PC-3 (cell line): ENCODE measurements around the gene PI4K2A. TPM values are rescaled to one million over a fixed set of nuclear protein-coding genes. Genes with fewer than 3 reads are reported as not detected.
"Not testable (repeated sequence)": the region's sequence is repeated elsewhere in the genome, so short reads cannot be mapped to it uniquely, and the experiment has no call there.

Experiments used
- ATAC-seq: fragments of 200-7000 bp; cut with Tn5 transposase; 2 replicates; pipeline ENCODE4 v1.9.1; 2020; ENCODE audit warnings: mild to moderate bottlenecking, moderate library complexity
- BruUV-seq: library from RNA; stranded (reverse); fragments of 400-500 nt; replicated peaks from 2 replicates; lab custom pipeline; 2021; lab: Mats Ljungman, UMichigan
- CTCF ChIA-PET: fragments of 300-600 bp; sonication (Branson Sonifier 250); formaldehyde crosslinking; loops from one replicate; lab custom pipeline; 2022; ENCODE audit warnings: antibody characterized with exemption; lab: Charles Lee
- POLR2A ChIA-PET: fragments of 300-600 bp; sonication (Branson Sonifier 250); formaldehyde crosslinking; loops from one replicate; lab custom pipeline; 2022; ENCODE audit warnings: antibody characterized with exemption; ENCODE audit not compliant: unreplicated experiment; lab: Charles Lee
- DNase-seq: peaks from one replicate; pipeline ENCODE4 v3.0.0-alpha.2; 2015
- H2AFZ ChIP-seq: fragments of 300-600 bp; sonication (generic); 2 replicates; pipeline ENCODE4 v1.6.0; 2016; ENCODE audit warnings: antibody characterized with exemption, low read length
- H3F3A ChIP-seq: fragments of 300-600 bp; sonication (generic); one replicate; pipeline ENCODE4 v1.6.0; 2017; ENCODE audit warnings: antibody characterized with exemption, low read length, control low read depth, mild to moderate bottlenecking; ENCODE audit not compliant: unreplicated experiment
- H3K27ac ChIP-seq: fragments of 300-600 bp; sonication (generic); 2 replicates; pipeline ENCODE4 v1.5.1; 2016; ENCODE audit warnings: mild to moderate bottlenecking, low read length
- H3K27me3 ChIP-seq: fragments of 300-600 bp; sonication (generic); 2 replicates; pipeline ENCODE4 v1.6.1; 2016; ENCODE audit warnings: low read length, mixed read lengths
- H3K36me3 ChIP-seq: fragments of 300-600 bp; sonication (generic); 2 replicates; pipeline ENCODE4 v1.6.1; 2016; ENCODE audit warnings: low read depth, mixed run types, low read length, mixed read lengths
- H3K4me1 ChIP-seq: fragments of 300-600 bp; sonication (generic); 2 replicates; pipeline ENCODE4 v1.5.1; 2016; ENCODE audit warnings: low read length; ENCODE audit not compliant: insufficient read depth
- H3K4me2 ChIP-seq: fragments of 300-600 bp; sonication (generic); 2 replicates; pipeline ENCODE4 v1.6.0; 2016; ENCODE audit warnings: low read length
- H3K4me3 ChIP-seq: fragments of 300-600 bp; sonication (generic); 2 replicates; pipeline ENCODE4 v1.5.1; 2016; ENCODE audit warnings: mild to moderate bottlenecking, low read length, mixed read lengths
- H3K79me2 ChIP-seq: fragments of 300-600 bp; sonication (generic); 2 replicates; pipeline ENCODE4 v1.6.1; 2017; ENCODE audit warnings: low read length, mixed read lengths
- H3K9ac ChIP-seq: fragments of 300-600 bp; sonication (generic); 2 replicates; pipeline ENCODE4 v1.6.0; 2016; ENCODE audit warnings: mild to moderate bottlenecking, low read length
- H3K9me2 ChIP-seq: fragments of 300-600 bp; sonication (generic); replicated peaks from 2 replicates; pipeline ENCODE4 v1.6.1; 2016; ENCODE audit warnings: mixed run types, low read length, mixed read lengths
- H3K9me3 ChIP-seq: fragments of 300-600 bp; sonication (generic); 2 replicates; pipeline ENCODE4 v1.6.1; 2016; ENCODE audit warnings: low read length, mixed read lengths
- H4K20me1 ChIP-seq: fragments of 300-600 bp; sonication (generic); 2 replicates; pipeline ENCODE4 v1.6.1; 2016; ENCODE audit warnings: low read length, mixed read lengths
- CTCF ChIP-seq: fragments of 300-600 bp; sonication (generic); conservative IDR thresholded peaks from 2 replicates; pipeline ENCODE4 v1.5.1; 2017; ENCODE audit warnings: antibody characterized with exemption, low read depth, mild to moderate bottlenecking, low read length
- EZH2 ChIP-seq: fragments of 300-600 bp; sonication (generic); IDR thresholded peaks from one replicate; pipeline ENCODE4 v1.6.1; 2017; ENCODE audit warnings: antibody characterized with exemption, mild to moderate bottlenecking, low read length; ENCODE audit not compliant: unreplicated experiment
- EZH2phosphoT487 ChIP-seq: fragments of 300-600 bp; sonication (generic); IDR thresholded peaks from 2 replicates; pipeline ENCODE4 v1.6.1; 2018; ENCODE audit warnings: mild to moderate bottlenecking, antibody characterized with exemption, low read length, borderline replicate concordance
- intact Hi-C: fragments of 100-400 bp; cut with micrococcal nuclease; formaldehyde crosslinking; loops from 2 replicates; pipeline ENCODE4 v1.9.0; 2023
- total RNA-seq: library from RNA; depleted of rRNA; stranded (reverse); fragments of >200 nt; gene quantifications from 2 replicates; pipeline ENCODE4 v1.2.3, GENCODE V29; 2014

PI4K2A gene
- total RNA-seq, 1 experiment from 2014 or later = 19.4 TPM

- H3K9me2 ChIP-seq = no peaks in the 10 kb centered on the region
- DNase-seq (no peak), ATAC-seq (no peak)
- peaks cover 12% of the 10 kb centered on the region for H4K20me1 ChIP-seq
- H3K4me1 ChIP-seq = peaks cover 42% of the 10 kb centered on the region
- peak overlapping the region; percentile 73 for H3K27ac ChIP-seq
- ChIA-PET CTCF (no interaction called here), POLR2A (no interaction called here)
- 0 out of 2 replicates have a peak overlapping the region, but pooled peaks have one; percentile 3 for H3K9ac ChIP-seq
- H3K4me2 ChIP-seq = peak overlapping the region; percentile 45
- H3F3A ChIP-seq = no peaks in the 10 kb centered on the region
- intact Hi-C loops = no loop called here
- no peaks in the 10 kb centered on the region for H3K9me3 ChIP-seq
- no peak overlapping the region for H3K4me3 ChIP-seq
- BruUV-seq = TSS peak; percentile 48
- peak overlapping the region; percentile 49; the same call in 1 of the 2 replicates for H2AFZ ChIP-seq
- no peaks in the 10 kb centered on the region for H3K36me3 ChIP-seq
- H3K79me2 ChIP-seq = peaks cover 17% of the 10 kb centered on the region
- TF ChIP-seq EZH2 = no peak
- no peak for TF ChIP-seq CTCF
- no peak for TF ChIP-seq EZH2phosphoT487
- no peaks in the 10 kb centered on the region for H3K27me3 ChIP-seq
Observed at GRCh38 chr10:97690133-97690532, 49.7 kb downstream of the PI4K2A start.

GRCh38 chr10:97698072-97698655 lies 57.7 kb downstream of the PI4K2A start:
- CTCF ChIA-PET = interaction anchor here (0.6 kb wide), 1 partner anchor 12 kb away, joined by 3 read pairs; no protein-coding TSS in a partner anchor

GRCh38 chr10:97701438-97702069 lies 61.1 kb downstream of the PI4K2A start:
- H3K9me2 ChIP-seq = no peaks in the 10 kb centered on the region
- intact Hi-C loops = loop anchor here (2.0 kb wide), 1 partner anchor 29 kb away; no protein-coding TSS in a partner anchor
- POLR2A ChIA-PET = no interaction called here
- H3K27me3 ChIP-seq = no peaks in the 10 kb centered on the region
- no peaks in the 10 kb centered on the region for H3K9me3 ChIP-seq
- no peaks in the 10 kb centered on the region for H3K4me1 ChIP-seq
- BruUV-seq = no TSS peak
- H3K4me2 ChIP-seq = no peak overlapping the region
- no peaks in the 10 kb centered on the region for H3F3A ChIP-seq
- H3K36me3 ChIP-seq = no peaks in the 10 kb centered on the region
- CTCF ChIA-PET = interaction anchor here (0.6 to 1.2 kb wide), 6 partner anchors 8 to 336 kb away, joined by 3 to 8 read pairs (median 6); partner anchors contain the start of gene AVPI1
- H3K4me3 ChIP-seq = no peak overlapping the region
- 0 out of 2 replicates have a peak overlapping the region, but pooled peaks have one; percentile 29 for H2AFZ ChIP-seq
- TF ChIP-seq CTCF (peak; percentile 77), EZH2phosphoT487 (no peak), EZH2 (no peak)
- DNase-seq (peak; percentile 76), ATAC-seq (peak; percentile 98)
- H4K20me1 ChIP-seq = no peaks in the 10 kb centered on the region
- no peaks in the 10 kb centered on the region for H3K79me2 ChIP-seq
- H3K27ac ChIP-seq = no peak overlapping the region
- H3K9ac ChIP-seq = no peak overlapping the region

More at GRCh38 chr10:97698072-97698655, 57.7 kb downstream of the PI4K2A start:
- H3K79me2 ChIP-seq, H3K9me3 ChIP-seq, H3K4me2 ChIP-seq, H4K20me1 ChIP-seq, H3K9ac ChIP-seq, BruUV-seq, H2AFZ ChIP-seq, H3K9me2 ChIP-seq, H3K4me3 ChIP-seq, H3K36me3 ChIP-seq, POLR2A ChIA-PET, intact Hi-C loops, H3K4me1 ChIP-seq, DNase-seq, ATAC-seq, H3K27me3 ChIP-seq, H3F3A ChIP-seq, H3K27ac ChIP-seq: not testable (repeated sequence)
